Measurements from ENCODE around the gene TRIO.

The TRIO gene

GRCh38 chr5:14405267-14405666 lies 262.1 kb downstream of the TRIO start:
- no peak for DNase-seq

GRCh38 chr5:14405706-14406553 lies 262.8 kb downstream of the TRIO start:
- DNase-seq, result no peak

- no peak for DNase-seq
These were observed 263.4 kb downstream of the TRIO start for GRCh38 chr5:14406554-14406849.

- DNase-seq, result no peak
These were observed 263.9 kb downstream of the TRIO start for GRCh38 chr5:14407051-14407450.

- no peak for DNase-seq
These were observed 264.6 kb downstream of the TRIO start for GRCh38 chr5:14407746-14408175.

DNA sequence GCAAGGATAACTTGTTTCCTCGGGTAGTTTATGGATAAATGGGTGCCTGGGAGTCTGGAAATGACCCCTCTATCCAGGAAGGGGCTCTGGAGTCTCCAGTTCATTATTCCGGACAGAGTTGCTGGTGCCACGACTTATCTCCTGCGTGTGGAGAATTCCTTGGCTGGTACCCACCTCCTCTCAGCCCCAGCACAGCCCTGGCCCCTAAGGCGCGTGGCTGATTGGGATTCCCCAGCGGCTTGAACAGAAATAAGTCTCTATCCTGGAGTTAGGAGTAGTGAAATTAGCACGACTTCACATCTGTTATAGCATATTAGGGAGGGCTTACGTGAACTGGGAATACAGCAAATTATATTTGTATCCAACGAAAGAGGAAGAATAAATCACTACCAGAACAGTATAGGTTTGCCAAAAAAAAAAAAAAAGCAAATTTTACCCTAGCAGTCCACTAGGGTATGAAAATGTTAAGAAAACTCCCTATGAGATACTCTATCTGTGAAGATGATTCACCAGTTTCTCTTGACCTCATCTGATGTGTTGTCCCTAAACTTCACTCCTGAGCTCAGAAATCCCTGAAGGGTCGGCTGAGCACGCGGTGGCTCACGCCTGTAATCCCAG lies 265.9 kb downstream of the TRIO start:
- DNase-seq, result no peak

GRCh38 chr5:14410068-14410393 lies 266.9 kb downstream of the TRIO start:
- DNase-seq, result no peak

GRCh38 chr5:14410394-14411201 lies 267.5 kb downstream of the TRIO start:
- DNase-seq, result no peak

DNA sequence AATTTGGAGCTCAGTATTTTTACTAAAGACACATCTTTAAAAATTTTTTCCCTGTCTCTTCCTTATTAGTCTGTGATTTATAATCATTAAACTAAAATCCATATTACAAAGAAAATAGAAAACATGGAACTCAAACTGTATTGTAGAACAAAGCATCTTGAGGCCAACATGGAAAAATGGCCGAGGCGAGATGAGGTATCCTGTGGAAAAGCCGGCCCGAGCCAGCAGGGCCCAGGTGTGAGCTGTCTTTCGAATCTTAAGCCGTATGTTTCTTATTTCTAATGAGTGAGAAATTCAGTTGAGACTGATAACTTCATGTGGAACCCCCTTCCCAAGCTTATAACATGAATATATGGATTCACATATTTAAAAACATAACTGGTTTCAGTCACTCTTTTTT lies 268.1 kb downstream of the TRIO start:
- DNase-seq, result no peak

- DNase-seq, result peak; percentile 29
These were observed 270.2 kb downstream of the TRIO start for GRCh38 chr5:14413331-14413750.

- no peak for DNase-seq
These were observed 270.9 kb downstream of the TRIO start for GRCh38 chr5:14414007-14414406.

DNA sequence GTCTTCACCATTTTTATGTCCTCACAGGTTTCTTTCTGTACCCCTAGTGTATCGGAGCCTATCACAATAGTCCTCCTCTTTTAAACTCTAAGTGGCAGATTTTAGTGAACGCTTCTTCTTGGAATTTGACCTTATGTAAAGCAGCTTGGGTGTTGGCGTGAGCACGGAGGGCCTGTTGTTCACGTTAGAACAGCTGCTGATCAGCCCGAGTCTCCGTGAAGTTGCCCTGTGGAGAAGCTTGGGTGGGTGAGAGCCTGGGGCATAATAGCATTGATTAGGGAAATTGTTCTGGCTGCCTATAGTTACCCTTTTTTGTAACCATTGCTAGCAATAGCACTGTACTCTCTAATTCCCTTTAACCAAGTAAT lies 271.5 kb downstream of the TRIO start:
- DNase-seq, result no peak

DNA sequence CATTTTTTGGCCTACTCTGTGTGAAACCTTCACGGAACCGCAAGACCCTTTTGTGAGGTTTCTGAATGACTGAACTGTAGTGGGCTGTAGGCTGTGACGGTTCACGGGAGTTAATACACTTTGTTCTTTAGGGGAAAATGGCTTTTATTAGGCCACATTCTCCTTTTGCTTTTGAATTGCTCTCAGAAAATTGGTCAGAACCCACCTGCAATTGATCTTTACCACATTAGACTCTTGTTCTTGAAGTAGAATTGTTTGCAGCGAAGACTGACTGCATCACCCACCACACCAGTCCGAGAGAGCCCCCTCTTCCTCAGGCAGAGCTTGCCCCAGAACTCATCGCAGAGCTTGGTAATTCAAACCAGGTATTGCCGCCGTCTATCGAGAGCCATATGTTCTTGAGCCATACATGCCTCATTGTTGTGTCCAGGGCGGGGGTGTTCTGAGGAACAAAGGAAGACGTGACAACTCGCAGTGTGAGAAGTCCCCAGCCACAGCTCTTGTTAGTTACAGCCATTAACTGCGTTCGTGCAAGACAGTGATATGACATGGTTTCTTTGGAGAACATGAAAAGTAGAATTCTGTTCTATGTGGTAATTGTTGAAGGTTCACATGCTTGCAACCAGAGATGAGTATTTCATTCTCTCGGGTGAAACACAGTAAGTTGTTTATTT lies 272.0 kb downstream of the TRIO start:
- peak; percentile 26 for DNase-seq

- DNase-seq, result peak; percentile 17
These were observed 272.5 kb downstream of the TRIO start for GRCh38 chr5:14415698-14416074.

DNA sequence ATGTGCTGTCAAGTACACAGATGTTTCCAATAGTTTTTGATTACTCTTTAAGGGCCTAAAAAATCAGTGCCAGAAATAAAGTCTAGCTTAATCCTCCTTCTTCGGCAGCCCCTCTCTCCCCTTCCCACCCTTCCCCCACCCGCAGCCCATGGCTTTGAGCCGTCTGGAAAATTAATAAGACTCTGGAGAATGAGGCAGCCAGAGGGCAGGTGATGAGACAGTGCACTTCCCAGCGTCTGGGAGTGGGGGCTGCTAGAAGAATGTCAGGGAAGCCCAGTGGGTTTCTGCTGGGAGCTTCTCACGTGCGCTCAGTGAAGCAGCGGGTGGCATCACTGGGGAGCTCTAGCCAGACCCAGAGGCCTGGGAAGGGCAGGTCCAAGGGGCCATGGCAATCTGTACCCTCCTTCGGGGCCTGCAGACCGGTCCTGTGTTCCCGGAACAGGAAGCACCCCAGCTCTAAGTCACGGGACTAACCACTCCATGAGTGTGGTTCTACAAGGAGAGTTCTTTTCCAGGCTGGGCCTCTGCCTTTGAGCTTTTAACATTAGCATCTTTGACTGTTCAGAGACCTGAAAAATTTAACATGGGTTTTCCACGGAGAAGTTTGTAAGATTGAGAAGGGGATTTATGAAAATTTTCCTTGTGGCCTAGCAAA lies 273.6 kb downstream of the TRIO start:
- no peak for DNase-seq

DNA sequence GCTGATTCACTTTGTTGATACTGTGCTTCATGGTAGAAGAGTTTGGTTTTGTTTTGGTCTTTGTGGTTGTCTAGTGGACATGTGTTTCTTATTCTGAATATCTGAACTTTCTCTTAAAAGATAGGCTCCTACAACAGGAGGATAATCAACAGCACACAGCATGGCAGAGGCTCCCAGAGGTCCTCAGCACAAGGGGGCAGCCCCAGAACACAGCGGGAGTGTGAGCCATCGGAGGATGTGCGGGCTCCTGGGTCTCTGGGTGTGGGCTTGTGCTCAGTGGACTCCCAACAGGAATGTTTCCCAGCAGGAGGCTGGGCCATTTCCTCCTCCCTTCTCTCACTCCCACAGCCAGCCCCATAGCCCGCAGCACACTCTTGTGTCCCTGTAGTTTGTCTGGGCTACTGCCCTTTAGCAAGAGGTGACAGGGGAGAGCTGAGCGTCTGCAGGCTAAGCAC lies 274.2 kb downstream of the TRIO start:
- DNase-seq, result no peak

DNA sequence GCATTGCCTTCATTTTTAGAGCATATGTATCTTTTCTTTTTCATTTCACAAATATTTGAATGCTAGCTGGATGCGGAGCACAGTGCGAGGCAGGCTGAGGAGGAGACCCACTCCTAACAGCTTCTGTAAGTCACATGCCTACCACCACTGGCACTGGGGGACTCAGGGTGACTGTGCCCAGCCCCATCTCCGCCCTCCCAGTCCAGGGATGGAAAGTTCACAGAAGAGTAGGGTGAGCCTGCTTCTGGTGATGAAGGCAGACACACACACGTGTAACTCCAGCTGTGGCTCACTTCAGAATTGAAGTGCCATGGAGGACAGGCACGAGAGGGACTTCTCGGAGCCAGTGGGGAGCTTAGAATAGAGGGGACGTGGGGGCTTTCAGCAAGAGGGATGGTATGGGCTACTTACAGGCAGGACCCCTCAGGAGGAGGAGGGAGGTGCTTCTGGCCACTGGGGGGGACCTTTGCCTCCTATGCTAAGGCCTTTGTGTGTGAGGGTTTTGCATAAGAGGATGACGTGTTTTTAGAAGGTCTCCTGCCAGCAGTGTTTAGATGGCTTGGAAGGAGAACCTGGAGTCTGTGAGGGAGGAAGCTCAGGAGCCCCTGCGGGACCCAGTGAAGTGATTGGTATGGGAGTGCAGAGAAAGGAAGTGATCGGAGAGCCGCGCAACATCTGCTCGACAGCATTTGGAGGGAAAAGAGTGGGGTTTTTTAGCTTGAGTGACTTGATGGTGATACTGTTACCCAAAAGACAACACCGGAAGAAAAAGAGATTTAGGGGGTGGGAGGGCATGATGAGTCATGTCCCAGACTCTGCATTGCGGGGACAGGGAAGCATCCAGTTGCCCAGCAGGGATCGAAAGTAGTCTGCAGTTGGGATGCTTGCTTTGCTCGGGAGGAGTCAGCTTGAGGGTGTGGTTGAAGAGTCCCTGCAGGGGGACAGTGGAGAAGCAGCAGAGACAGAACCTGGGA lies 274.9 kb downstream of the TRIO start:
- DNase-seq, result no peak

GRCh38 chr5:14419686-14420085 lies 276.5 kb downstream of the TRIO start:
- DNase-seq, result no peak

- DNase-seq, result no peak
These were observed 277.1 kb downstream of the TRIO start for GRCh38 chr5:14420101-14420811.

DNA sequence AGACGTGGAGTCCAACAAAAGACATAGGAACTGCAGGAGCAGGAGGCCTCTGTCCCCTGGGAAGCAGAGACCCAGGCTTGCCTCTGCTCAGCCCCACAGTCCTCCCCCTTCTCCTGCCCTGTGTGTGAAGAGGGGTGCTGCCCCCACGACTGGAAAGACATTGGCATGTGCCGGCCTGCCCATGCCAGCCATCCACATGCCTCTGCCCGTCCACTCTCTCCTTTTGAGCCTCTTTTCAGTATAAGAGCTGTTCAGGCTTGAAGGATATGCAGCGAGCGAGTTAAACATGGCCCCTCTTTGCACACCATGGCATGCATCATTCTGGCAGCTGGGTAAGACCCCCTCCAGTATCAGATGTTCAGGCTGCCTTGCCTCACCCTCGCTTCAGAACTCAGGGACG lies 278.7 kb downstream of the TRIO start:
- DNase-seq, result no peak

All from stimulated activated naive CD4-positive, alpha-beta T cell treated with Interleukin-2 at 50 U/mL for 16 hours (primary cell).